Spleen (tissue), 7 donors: ENCODE results near the gene PLEKHH1.

Experiments used
- POLR2A ChIP-seq, 3 donors: fragments of 450-650 bp; IDR thresholded peaks; one replicate each; pipeline ENCODE4 v1.5.1; 2017; ENCODE audit warnings: antibody characterized with exemption in 3 of 3, mild to moderate bottlenecking in 1 of 3
- TF ChIP-seq, protein P1 (sequence below), 11 experiments: fragments of 200-600 bp in 7 of 11; fragments of 450-650 bp in 4 of 11; sonication (generic) in 4 of 11; IDR thresholded peaks in 8 of 11; conservative IDR thresholded peaks in 3 of 11; 1 replicate in 7 of 11; 2 replicates in 4 of 11; pipeline versions ENCODE4 v1.4.0 to v1.8.0; 2016 to 2021; ENCODE audit warnings: antibody characterized with exemption in 11 of 11, inconsistent platforms in 4 of 11, mild to moderate bottlenecking in 1 of 11
- donor health status: DM: no; HTN: no; CAD: no; lungs with moderate emphysema.
- donor health status: DM: no; HTN: no; CAD: no.
- donor health status: DM: no; HTN: no; CAD: no.

DNA sequence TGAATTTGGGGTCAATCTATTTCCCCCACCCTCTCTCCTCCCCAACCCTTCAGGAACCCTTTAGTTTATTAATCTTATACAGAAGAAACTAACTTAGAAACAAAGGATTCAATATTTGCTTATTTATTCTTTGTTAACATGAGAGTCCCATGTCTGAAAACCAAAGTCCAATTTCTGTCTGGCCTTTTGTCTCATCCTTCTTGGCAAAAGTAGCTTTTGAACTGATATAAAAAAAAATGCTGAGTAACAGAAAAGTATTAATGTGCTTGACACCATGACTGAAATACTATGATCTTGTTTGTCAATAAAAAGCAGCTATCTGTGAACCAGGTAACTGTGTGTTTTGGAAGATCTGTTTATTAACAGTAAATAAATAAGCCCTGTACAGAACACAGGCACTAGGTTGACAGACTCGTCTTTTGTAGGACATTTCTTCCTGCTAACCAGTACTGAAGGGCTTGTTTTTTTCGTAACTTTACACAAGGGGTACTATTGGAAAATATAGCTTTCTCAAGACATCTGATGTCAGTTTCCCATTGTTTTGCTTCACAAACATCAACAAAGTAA, 56.2 kb downstream of the PLEKHH1 start:
- TF ChIP-seq, protein P1, sequence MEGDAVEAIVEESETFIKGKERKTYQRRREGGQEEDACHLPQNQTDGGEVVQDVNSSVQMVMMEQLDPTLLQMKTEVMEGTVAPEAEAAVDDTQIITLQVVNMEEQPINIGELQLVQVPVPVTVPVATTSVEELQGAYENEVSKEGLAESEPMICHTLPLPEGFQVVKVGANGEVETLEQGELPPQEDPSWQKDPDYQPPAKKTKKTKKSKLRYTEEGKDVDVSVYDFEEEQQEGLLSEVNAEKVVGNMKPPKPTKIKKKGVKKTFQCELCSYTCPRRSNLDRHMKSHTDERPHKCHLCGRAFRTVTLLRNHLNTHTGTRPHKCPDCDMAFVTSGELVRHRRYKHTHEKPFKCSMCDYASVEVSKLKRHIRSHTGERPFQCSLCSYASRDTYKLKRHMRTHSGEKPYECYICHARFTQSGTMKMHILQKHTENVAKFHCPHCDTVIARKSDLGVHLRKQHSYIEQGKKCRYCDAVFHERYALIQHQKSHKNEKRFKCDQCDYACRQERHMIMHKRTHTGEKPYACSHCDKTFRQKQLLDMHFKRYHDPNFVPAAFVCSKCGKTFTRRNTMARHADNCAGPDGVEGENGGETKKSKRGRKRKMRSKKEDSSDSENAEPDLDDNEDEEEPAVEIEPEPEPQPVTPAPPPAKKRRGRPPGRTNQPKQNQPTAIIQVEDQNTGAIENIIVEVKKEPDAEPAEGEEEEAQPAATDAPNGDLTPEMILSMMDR (IDR thresholded peaks at IDR 0.05 in 8 of 11, conservative IDR thresholded peaks at IDR 0.05 in 3 of 11) = no peak
- no peak for TF ChIP-seq POLR2A (IDR thresholded peaks at IDR 0.05)
